GM18499 (cell line): ENCODE measurements around the gene AFAP1L1.

Experiments
- ATAC-seq: cut with Tn5 transposase; IDR thresholded peaks from one replicate; pipeline ENCODE4 v1.9.1; 2021; ENCODE audit warnings: moderate number of reproducible peaks; ENCODE audit not compliant: insufficient read depth, unreplicated experiment

AFAP1L1 gene

DNA sequence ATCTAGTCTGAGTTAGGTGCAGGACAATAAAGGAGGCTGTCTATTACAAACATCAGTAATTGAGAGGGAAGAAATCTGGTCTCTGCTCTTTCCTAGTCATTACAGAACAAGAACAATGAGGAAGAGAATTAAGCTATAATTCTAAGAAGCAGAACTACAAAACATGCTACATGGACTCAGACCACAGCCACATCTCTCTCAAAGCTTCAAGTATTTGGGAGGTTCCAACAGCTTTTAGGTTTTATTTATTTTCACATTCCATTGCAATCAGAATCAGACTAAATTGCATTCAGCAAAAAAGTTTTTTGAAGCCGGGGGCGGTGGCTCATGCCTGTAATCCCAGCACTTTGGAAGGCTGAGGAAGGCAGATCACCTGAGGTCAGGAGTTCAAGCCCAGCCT lies 72.5 kb downstream of the AFAP1L1 start:
- ATAC-seq: no peak

DNA sequence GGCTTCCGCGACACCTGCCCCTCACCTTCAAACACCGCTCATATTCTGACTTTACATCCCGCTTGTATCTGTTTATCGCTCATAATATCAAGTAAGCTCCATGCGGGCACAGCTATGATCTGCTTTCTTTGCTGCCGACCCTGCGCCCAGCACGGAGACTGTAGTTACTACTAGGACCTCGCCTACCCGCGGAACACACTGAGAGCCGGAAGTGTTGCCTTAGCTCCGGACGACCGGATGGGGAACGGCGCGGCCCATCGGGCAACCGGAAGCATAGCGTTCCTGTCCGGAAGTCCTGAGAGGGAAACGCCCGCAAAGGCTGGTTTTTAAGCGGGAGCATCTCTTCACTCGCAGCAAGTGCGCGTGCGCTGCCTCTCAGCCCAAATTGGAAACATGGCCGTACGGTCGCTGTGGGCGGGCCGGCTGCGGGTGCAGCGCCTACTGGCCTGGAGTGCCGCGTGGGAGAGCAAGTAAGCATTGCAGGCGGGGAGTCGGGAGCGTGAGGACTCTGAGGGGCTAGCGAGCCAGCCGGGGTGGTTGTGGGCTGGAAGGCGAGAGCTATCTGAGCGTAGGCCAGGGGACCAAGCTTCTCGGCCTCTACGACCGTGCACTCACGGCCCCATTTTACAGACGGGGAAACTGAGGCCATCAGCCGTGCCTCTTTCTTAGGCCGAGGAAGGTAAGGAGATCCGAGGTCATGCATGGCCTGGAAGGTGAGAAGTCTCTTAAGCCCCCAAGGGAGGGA lies 73.7 kb downstream of the AFAP1L1 start, which contains the start of gene GRPEL2:
GRPEL2 (plus strand) TSS at position 353 of the 745 bp plus-strand sequence; CDS start at position 394, 41 bp downstream.
- ATAC-seq: peak; percentile 73

DNA sequence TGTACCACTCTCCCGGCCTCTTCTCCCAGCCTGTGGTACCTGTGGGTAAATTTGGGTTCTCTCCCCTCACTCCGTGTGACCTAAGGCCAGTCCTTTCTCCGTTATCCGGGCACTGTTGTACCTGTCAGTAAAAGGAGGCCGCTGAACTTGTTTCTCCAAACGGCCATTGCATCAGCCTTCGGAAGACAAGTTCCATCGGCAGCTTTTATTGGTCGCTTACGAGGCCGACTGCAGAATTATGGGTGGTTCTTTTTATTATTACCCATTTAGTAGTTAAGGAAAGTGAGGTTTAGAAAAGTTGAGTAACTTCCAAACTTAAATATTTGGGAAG lies 74.2 kb downstream of the AFAP1L1 start:
- ATAC-seq: no peak

DNA sequence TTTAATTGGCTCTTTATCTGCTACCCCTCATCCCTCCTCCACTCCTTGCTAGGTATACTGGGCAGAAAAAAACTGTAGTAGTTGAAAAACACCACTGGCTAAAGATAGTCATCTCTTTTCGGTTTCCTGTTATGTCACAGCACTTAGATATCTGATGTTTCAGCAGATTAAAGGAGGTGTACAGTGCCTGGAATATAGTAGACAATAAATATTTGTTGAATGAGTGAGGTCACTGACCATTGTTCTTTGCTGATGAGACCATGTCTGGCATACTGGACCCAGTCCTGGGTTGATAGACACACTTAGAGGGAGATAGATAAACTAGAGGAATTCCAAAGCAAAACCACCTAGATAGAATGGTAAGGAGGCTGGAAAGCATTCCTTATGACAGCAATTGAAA lies 76.9 kb downstream of the AFAP1L1 start:
- ATAC-seq: no peak

DNA sequence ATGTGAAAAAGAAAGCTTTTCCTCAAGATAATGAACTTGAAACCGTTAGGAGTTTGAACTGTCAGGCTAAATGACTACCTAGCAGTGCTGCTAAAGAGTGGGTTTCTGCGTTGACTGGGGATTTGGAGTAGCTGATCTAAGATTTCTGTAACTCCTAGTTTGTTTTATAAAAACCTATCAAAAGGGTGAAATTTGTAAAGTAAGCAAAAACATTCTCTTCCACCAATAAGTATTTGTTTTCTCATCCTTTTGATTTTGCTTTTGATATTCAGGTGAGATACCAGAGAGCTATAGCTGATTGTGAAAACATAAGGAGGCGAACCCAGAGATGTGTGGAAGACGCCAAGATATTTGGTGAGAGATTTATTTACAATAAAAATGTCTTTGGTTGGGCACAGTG lies 77.7 kb downstream of the AFAP1L1 start:
- no peak for ATAC-seq

DNA sequence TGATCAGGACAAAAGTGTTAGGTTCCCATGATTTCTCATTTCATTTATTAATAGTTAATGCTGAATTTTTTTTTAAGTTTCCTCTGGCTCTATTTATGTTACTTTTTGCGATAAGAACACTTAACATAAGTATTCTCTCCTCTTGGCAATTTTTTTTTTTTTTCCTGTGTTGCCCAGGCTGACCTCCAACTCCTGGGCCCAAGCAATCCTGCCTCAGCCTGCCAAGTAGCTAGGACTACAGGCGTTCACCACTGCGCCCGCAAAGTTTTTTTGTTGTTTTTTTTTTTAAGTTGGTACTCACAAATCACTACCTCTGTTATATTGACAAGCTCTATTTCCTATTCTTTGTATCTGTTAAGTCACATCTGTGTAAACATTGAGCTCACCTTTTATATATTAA lies 80.5 kb downstream of the AFAP1L1 start:
- ATAC-seq: no peak

DNA sequence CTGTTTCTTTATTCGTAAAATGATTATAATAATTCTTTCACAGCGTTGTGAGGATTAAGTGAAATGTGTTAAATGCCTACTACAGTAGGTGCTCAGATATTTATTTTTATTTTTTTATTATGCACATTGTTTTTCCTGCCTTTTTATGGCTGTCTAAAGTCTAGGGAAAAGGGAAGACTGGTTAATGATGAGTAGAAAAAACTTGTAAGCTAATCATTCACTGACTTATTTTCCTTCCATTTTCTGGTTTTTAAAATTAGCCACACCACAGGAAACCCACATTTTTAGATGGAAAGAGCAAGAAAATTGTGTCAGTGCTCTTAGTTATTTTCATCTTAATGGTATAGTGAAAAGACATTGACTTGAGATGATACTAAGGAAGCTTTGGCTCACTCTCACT lies 82.3 kb downstream of the AFAP1L1 start:
- no peak for ATAC-seq

DNA sequence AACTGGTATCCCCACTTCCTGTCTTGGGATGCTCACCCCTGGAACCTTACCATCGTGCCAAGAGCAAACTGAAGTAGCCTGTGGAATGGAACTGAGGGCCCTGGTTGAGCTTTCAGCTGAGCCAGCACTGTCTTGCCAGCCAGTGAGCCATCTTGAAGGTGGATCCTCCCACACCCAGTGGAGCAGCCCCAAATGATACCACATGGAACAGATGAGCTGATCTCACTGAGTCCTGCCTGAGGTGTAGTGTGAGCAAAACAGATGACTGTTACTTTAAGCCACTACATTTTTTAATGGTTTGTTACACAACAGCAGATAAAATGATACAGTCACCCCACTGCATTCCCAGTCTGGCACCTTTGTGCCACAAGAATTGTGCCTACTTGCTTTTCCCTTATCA lies 84.0 kb downstream of the AFAP1L1 start:
- no peak for ATAC-seq

DNA sequence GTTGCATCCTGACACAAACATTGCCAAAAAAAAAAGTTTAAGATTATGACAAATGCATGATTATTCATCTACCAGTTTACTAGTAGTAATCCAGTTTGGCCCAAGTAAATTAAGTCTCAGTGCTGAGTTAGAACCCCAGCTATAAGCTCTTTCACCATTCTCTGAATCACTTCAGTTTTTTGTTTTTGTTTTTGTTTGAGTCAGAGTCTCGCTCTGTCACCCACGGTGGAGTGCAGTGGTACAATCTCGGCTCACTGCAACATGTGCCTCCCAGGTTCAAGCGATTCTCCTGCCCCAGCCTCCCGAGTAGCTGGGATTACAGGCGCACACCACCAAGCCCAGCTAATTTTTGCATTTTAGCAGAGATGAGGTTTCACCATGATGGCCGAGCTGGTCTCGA lies 84.7 kb downstream of the AFAP1L1 start:
- ATAC-seq: no peak

DNA sequence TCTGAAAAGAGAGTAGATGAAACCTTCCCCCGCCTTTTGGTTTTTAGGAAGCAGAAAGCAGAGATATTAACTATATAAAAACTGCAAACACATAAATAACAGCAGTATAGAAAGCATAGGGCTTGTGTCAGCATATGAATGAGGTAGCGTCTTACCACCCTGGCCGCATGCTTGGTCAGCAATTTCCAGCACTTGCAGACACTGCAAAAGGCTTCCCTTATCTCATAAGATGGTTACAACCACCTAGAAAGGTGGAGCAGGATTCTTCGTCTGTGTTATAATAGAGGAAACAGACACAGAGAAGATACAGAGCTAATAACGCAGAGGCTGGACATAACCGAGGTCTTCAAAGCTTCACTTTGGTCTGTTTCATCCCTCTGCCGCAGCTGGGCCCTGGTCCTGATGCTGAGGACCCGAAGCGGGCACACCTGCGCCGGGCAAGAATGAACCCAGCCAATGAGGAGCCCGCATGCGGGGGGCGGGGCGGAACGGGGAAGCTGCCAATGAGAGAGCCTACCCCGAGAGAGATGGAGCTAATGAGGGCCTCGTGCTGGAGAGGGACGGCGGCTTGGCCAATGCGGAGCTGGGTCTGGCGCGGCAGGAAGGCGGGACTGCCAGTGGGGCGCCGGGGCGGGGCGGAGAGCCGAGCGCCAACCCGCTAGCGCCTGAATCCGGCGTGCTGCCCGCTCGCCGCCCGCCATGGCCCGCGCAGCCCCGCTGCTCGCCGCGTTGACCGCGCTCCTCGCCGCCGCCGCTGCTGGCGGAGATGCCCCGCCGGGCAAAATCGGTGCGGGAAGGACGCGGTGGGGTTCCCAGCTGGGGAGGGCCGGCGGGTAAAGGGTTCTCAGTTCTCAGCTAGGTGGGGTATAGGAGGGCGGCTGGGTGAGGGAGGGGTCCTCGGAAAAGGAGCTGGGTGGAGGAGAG lies 86.0 kb downstream of the AFAP1L1 start, which contains the start of gene PCYOX1L:
PCYOX1L (plus strand) TSS at position 677 of the 924 bp plus-strand sequence; CDS start at position 700, 23 bp downstream.
- ATAC-seq: peak; percentile 96

DNA sequence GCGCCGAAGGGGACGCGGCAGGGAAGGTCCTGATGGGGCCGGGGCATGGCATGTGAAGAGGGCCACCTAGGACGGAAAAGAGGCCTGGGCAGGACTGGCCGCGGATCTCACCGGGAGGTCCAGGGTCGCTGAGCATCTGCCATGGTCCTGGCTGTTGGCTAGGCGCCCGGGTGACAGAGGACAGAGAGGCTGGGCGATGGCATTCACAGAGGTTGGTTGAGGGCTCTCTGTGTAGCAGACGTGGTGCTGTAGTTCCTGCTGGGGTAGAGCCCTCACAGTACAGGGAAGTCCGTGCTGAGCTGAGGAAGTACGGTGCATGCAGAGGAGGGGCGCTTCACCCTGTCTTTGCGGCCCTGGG lies 86.6 kb downstream of the AFAP1L1 start:
- ATAC-seq: no peak

DNA sequence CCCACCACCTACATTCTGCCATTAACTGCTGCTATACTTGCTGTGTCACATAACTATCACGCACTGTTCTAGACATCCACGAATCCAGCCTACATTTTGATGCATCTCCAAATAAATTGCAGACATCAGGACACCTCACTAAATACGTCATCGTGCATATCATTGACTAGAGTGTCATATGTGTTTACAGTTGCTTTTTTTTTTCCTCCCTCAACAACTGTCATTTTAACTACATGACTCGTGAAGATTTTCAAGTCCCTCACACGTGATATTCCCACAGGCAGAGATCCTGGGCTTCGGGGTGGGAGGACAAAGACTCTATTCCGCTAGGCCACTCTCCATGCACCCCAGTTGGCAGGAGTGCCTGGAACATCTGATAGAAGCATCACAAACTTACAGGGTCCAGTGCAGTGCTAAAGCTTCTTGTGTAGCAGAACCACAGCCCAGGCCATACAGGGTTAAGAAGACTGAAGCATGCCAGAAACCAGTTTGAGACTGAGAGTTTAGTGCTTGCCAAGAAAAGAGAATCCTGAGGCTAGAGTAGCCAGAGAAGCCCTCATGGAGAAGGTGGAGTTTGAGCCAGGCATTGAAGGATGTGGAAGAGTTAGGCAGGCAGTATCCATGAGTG lies 87.3 kb downstream of the AFAP1L1 start:
- ATAC-seq: no peak

DNA sequence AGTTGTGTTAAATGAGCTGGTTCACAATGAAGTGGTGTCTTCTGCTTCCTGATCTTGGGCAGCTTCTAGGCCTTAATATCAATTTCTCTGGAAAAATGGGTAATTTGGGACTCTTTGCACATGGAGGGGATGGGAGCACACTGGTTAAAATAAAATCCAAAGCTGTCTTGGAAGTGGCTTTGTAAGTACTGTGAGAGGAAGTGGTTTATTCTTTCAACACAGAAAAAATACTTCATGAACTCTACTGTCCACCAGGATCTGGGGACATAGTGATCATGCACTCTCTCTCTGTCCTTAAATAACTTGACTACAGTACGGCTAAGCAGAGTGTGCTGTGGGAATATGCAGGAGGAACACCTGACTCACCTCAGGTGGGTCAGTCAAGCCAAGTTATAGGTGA lies 88.6 kb downstream of the AFAP1L1 start:
- no peak for ATAC-seq

DNA sequence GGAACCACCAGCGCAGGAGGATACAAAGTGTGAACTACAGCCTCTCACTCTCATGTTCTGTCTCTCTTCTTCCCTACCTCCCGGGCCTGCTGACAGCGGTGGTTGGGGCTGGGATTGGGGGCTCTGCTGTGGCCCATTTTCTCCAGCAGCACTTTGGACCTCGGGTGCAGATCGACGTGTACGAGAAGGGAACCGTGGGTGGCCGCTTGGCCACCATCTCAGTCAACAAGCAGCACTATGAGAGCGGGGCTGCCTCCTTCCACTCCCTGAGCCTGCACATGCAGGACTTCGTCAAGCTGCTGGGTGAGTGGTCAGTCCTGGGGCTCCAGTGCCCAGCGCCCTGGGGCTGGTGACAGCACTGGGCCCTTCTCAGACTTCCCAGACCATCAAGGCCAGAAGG lies 90.9 kb downstream of the AFAP1L1 start:
- no peak for ATAC-seq

DNA sequence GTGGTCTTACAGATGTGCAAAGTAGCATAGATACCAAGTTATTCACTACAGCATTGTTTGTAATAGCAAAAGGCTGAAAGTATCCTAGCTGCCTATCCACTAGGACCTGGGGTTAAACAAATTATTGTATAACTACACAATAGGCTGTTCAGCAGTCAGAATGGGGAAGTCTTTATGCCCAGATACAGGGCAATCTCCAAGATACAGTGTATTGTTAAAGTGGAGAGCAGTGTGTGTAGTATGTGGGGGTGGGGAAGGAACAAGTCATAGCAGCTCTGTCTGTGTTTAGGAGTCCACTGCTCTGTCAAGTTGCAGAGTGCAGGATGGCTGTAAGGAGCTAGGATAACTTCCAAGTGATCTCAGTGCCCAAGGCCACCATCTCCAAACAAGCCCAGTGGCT lies 91.7 kb downstream of the AFAP1L1 start:
- ATAC-seq: no peak

DNA sequence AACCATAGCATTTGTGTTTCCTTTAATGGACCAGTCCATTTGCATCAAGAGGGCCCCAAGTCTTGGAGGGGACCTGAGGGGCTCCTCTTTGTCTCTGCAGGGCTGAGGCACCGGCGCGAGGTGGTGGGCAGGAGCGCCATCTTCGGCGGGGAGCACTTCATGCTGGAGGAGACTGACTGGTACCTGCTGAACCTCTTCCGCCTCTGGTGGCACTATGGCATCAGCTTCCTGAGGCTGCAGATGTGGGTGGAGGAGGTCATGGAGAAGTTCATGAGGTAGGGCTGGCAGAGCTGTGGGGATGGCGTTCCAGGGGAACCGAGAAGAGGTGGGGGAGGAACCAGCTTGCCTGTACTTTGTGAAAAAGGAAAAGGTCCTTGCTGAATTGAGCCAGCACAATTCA lies 92.3 kb downstream of the AFAP1L1 start:
- ATAC-seq: no peak

DNA sequence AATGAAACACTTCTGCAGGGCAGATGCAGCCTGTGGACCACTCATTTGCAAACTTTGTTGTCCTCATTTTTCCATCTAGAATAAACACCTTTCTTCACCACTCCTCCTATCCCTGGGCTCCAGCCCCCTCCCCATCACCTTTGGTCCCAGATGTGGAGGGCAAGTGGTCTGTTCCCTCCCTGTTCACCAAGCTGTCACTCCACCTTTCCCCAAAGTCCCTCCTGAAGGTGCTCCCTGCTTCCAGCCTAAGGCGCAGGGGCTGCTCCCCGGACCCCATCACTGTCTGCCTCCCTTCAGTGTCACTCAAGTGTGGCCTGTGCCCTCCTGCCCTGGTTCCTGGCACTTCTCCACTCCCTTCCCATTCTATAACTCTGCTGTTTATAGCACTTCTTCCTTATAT lies 93.1 kb downstream of the AFAP1L1 start:
- no peak for ATAC-seq

DNA sequence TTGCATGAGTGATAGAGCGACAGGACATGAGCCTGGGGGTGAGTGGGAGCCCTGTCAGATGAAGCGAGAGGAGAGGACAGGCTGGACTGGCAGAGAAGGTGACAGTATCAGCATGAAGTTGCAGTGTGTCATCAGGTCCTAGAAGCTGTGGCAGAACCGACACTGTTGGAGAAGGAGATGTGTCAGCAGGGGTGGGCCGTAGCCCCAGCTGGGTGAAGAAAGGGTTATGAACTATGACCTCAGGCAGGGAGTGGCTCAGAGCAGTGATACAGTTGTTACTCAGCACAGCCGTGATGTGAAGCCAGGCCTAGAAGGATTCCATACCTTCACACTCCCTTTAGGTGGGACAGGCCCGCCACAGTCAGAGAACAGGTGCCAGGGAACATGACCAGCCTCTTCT lies 93.8 kb downstream of the AFAP1L1 start:
- ATAC-seq: no peak

DNA sequence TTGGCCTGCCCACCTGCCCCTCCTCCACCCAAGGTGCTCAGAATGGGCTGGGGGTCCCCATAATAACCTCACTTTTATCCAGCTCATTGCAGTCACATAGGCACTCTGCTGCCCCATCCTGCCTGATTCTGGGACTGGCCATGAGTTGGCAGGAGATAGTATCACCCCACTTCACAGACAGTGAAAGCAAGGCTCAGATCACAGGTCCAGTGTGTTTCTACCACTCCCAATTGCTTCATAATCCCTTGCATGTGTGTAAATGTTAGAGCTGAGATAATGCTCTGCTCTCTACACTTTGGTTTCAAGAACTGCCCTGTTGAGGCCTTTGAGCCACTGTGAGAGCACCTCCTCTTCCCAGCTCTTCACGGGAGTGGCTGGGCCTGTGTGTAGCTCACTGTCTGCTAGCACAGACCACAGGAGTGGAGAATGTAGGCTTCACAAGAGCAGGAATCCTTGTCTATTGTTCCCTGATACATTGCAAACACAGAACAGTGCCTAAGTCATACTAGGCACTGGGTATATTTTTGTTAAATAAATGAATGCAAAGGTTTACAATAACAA lies 94.6 kb downstream of the AFAP1L1 start:
- ATAC-seq: no peak

DNA sequence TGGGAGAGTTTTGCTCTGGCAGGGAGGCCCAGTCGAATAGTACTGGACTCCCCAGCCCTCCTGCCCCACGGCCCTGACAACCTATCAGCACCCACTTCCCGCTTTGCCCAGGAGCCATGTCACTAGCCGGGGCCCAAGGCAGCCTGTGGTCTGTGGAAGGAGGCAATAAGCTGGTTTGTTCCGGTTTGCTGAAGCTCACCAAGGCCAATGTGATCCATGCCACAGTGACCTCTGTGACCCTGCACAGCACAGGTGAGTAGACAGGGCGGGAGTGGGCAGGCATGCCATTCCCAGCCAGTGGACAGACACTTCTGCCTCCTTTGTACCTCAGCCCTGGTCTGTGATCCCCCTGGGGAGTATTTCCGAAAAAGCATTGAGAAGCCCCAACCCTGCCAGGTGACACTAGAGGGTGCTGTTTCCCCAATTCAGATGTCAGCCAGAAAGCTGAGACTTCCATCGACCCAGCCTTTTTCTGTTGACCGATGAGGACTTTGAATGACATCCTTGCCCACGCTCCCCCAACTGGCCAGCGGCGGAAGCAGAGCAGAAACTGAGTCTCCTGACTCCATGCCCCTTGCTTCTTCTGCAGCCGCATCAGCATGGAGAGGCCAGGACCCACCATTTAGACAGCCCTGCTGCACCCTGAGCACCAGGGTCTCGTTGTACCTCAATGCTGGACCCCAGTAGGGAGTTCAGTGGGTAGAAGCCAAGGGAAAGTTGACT lies 95.8 kb downstream of the AFAP1L1 start:
- ATAC-seq: no peak
